Motor neuron (in vitro differentiated cells): Measurements from ENCODE around the gene FSD2. TPM values are rescaled to one million over a fixed set of nuclear protein-coding genes. Genes with fewer than 3 reads are reported as not detected.

Experiments used
- ATAC-seq, 8 experiments: fragments of 200-7000 bp; cut with Tn5 transposase; replicated peaks in 6 of 8; 2 replicates each; pipeline ENCODE4 v1.8.0; 2021; ENCODE audit warnings: mild to moderate bottlenecking in 8 of 8, moderate library complexity in 8 of 8
- H3K27ac ChIP-seq, 2 donors: fragments of 250-450 bp; sonication (Bioruptor Pico); 2 replicates each; pipeline ENCODE4 v1.9.0; 2021; ENCODE audit warnings: antibody characterized with exemption in 2 of 2, mild to moderate bottlenecking in 2 of 2, moderate library complexity in 1 of 2
- H3K4me1 ChIP-seq, 2 donors: fragments of 250-450 bp; sonication (Bioruptor Pico); replicated peaks in 1 of 2; 2 replicates each; pipeline ENCODE4 v1.6.1; 2021; ENCODE audit warnings: antibody characterized with exemption in 2 of 2, mild to moderate bottlenecking in 2 of 2, moderate library complexity in 1 of 2
- H3K4me3 ChIP-seq, 5 donors: fragments of 250-450 bp; sonication (Bioruptor Pico); 2 replicates each; pipeline ENCODE4 v1.9.0; 2021; ENCODE audit warnings: antibody characterized with exemption in 5 of 5, mild to moderate bottlenecking in 5 of 5, moderate library complexity in 4 of 5
- WGBS, 10 experiments: fragments of 450-650 bp; shearing (Covaris generic); methylation state at CpG; one replicate each; pipeline ENCODE4 v1.0.0; 2022; 5-methylcytosine and 5-hydroxymethylcytosine counted together
- in situ Hi-C, 9 experiments: fragments of 400-800 bp; cut with MboI; loops; one replicate each; pipeline ENCODE4 v1.15.0; 2021; ENCODE audit warnings: low sequenced_read_pairs in 9 of 9, low pct_unique_long_range_greater_than_20kb in 2 of 9; ENCODE audit not compliant: unreplicated experiment in 9 of 9
- total RNA-seq, 8 experiments: library from RNA; unstranded; fragments of 300-600 nt; gene quantifications; 2 replicates each; pipeline versions ENCODE4 v1.2.3 to v1.2.4, GENCODE V29; 2022

The FSD2 gene
- total RNA-seq, 8 experiments from 2014 or later, result 0.21 to 0.70 (median 0.44) TPM

- no peak for ATAC-seq
- Histone ChIP-seq H3K4me3 (no peak overlapping the region), H3K4me1 (no peaks in the 10 kb centered on the region), H3K27ac (no peak overlapping the region)
- in situ Hi-C loops, result no loop called here
- WGBS, 10 experiments, result 0 to 100% (median 68%) methylated on average over 1 to 7 of the region's 7 CpGs; no CpG with 5 or more reads in 3 of the 10 experiments
These were observed 6.6 kb downstream of the FSD2 start for GRCh38 chr15:82799183-82799841.

GRCh38 chr15:82798531-82799166 lies 7.2 kb downstream of the FSD2 start:
- 23 to 100% (median 73%) methylated on average over 1 to 5 of the region's 5 CpGs; no CpG with 5 or more reads in 2 of the 10 experiments for WGBS, 10 experiments
- H3K4me1 ChIP-seq, result no peaks in the 10 kb centered on the region
- no peak for ATAC-seq

GRCh38 chr15:82798104-82798503 lies 7.8 kb downstream of the FSD2 start:
- in situ Hi-C loops, result no loop called here
- WGBS, 10 experiments, result 33 to 100% (median 60%) methylated on average over 1 to 4 of the region's 4 CpGs; no CpG with 5 or more reads in 1 of the 10 experiments
- H3K4me3 ChIP-seq, result no peak overlapping the region

More at GRCh38 chr15:82798531-82799166, 7.2 kb downstream of the FSD2 start:
- no peak overlapping the region for H3K27ac ChIP-seq
- H3K4me3 ChIP-seq, result no peak overlapping the region
- in situ Hi-C loops, result no loop called here

GRCh38 chr15:82793737-82794136 lies 12.1 kb downstream of the FSD2 start:
- no peaks in the 10 kb centered on the region for H3K4me1 ChIP-seq
- no peak overlapping the region for H3K27ac ChIP-seq
- H3K4me3 ChIP-seq, result no peak overlapping the region
- no peak for ATAC-seq
- in situ Hi-C loops, result no loop called here

More at GRCh38 chr15:82798104-82798503, 7.8 kb downstream of the FSD2 start:
- no peaks in the 10 kb centered on the region for H3K4me1 ChIP-seq
- ATAC-seq, result no peak
- no peak overlapping the region for H3K27ac ChIP-seq

- no peak overlapping the region for H3K4me3 ChIP-seq
- H3K27ac ChIP-seq, result no peak overlapping the region
- 13 to 71% (median 64%) methylated on average over 1 of the region's 1 CpG; no CpG with 5 or more reads in 1 of the 10 experiments for WGBS, 10 experiments
- H3K4me1 ChIP-seq, result no peaks in the 10 kb centered on the region
- ATAC-seq, result no peak
- in situ Hi-C loops, result no loop called here
These were observed 13.8 kb downstream of the FSD2 start for GRCh38 chr15:82792068-82792467.

- Histone ChIP-seq H3K27ac (no peak overlapping the region), H3K4me1 (no peaks in the 10 kb centered on the region), H3K4me3 (no peak overlapping the region)
- WGBS, 10 experiments, result 50 to 92% (median 78%) methylated on average over 1 to 5 of the region's 11 CpGs; no CpG with 5 or more reads in 6 of the 10 experiments
- in situ Hi-C loops, result no loop called here
- ATAC-seq, result no peak
These were observed 15.5 kb downstream of the FSD2 start for GRCh38 chr15:82790321-82790720.

GRCh38 chr15:82789491-82789890 lies 16.4 kb downstream of the FSD2 start:
- no peak for ATAC-seq
- no peak overlapping the region for H3K27ac ChIP-seq
- H3K4me1 ChIP-seq, result no peaks in the 10 kb centered on the region
- in situ Hi-C loops, result no loop called here
- 60 to 100% (median 88%) methylated on average over 1 of the region's 1 CpG; no CpG with 5 or more reads in 5 of the 10 experiments for WGBS, 10 experiments
- no peak overlapping the region for H3K4me3 ChIP-seq

- 46 to 100% (median 100%) methylated on average over 1 to 2 of the region's 2 CpGs; no CpG with 5 or more reads in 3 of the 10 experiments for WGBS, 10 experiments
- H3K27ac ChIP-seq, result no peak overlapping the region
These were observed 17.4 kb downstream of the FSD2 start for GRCh38 chr15:82788496-82788895.

GRCh38 chr15:82781349-82781748 lies 24.5 kb downstream of the FSD2 start:
- no peak for ATAC-seq
- Histone ChIP-seq H3K27ac (no peak overlapping the region), H3K4me1 (no peaks in the 10 kb centered on the region), H3K4me3 (no peak overlapping the region)
- 32 to 80% (median 71%) methylated on average over 1 to 2 of the region's 4 CpGs; no CpG with 5 or more reads in 7 of the 10 experiments for WGBS, 10 experiments
- in situ Hi-C loops, result no loop called here

More at GRCh38 chr15:82788496-82788895, 17.4 kb downstream of the FSD2 start:
- no peak for ATAC-seq
- Histone ChIP-seq H3K4me3 (no peak overlapping the region), H3K4me1 (no peaks in the 10 kb centered on the region)
- in situ Hi-C loops, result no loop called here

- Histone ChIP-seq H3K4me3 (no peak overlapping the region), H3K27ac (no peak overlapping the region), H3K4me1 (no peaks in the 10 kb centered on the region)
- 7 to 67% (median 44%) methylated on average over 1 to 3 of the region's 3 CpGs; no CpG with 5 or more reads in 5 of the 10 experiments for WGBS, 10 experiments
- in situ Hi-C loops, result no loop called here
- ATAC-seq, result no peak
These were observed 27.1 kb downstream of the FSD2 start for GRCh38 chr15:82778755-82779154.

GRCh38 chr15:82774496-82774895 lies 31.4 kb downstream of the FSD2 start:
- H3K4me1 ChIP-seq, result no peaks in the 10 kb centered on the region
- ATAC-seq, result no peak
- no peak overlapping the region for H3K27ac ChIP-seq
- H3K4me3 ChIP-seq, result no peak overlapping the region
- WGBS, 10 experiments, result 40 to 91% (median 82%) methylated on average over 1 to 7 of the region's 7 CpGs; no CpG with 5 or more reads in 6 of the 10 experiments
- in situ Hi-C loops, result no loop called here

GRCh38 chr15:82771789-82772607 lies 33.9 kb downstream of the FSD2 start:
- no peak overlapping the region for H3K27ac ChIP-seq
- no peaks in the 10 kb centered on the region for H3K4me1 ChIP-seq
- WGBS, 10 experiments, result 68 to 100% (median 83%) methylated on average over 1 to 11 of the region's 12 CpGs; no CpG with 5 or more reads in 3 of the 10 experiments
- no peak overlapping the region for H3K4me3 ChIP-seq
- ATAC-seq, result no peak
- in situ Hi-C loops, result no loop called here
